Mesenchymal stem cell (in vitro differentiated cells and primary cell): ENCODE measurements around the gene SLC39A12.
"Not testable (repeated sequence)": the region's sequence is repeated elsewhere in the genome, so short reads cannot be mapped to it uniquely, and the experiment has no call there.

ENCODE experiments used
- DNase-seq: peaks from one replicate; pipeline ENCODE4 v3.0.0-alpha.2; 2013
- H2AFZ ChIP-seq: one replicate; pipeline ENCODE4 v1.6.1; 2013; ENCODE audit warnings: low read depth, mild to moderate bottlenecking, control low read depth, inconsistent platforms, low read length, moderate library complexity
- H2AK5ac ChIP-seq: 2 replicates; pipeline ENCODE4 v1.6.1; 2013; ENCODE audit warnings: low read length, moderate library complexity, mild to moderate bottlenecking, inconsistent platforms; ENCODE audit not compliant: severe bottlenecking
- H2BK120ac ChIP-seq: one replicate; pipeline ENCODE4 v1.6.1; 2013; ENCODE audit warnings: low read depth, mild to moderate bottlenecking, inconsistent platforms, low read length, moderate library complexity
- H2BK12ac ChIP-seq, 2 experiments: one replicate each; pipeline ENCODE4 v1.6.1; 2013; ENCODE audit warnings: inconsistent platforms in 2 of 2, low read length in 2 of 2, mild to moderate bottlenecking in 2 of 2, moderate library complexity in 2 of 2, control low read depth in 1 of 2
- H2BK15ac ChIP-seq: one replicate; pipeline ENCODE4 v1.6.1; 2013; ENCODE audit warnings: mild to moderate bottlenecking, low read depth, inconsistent platforms; ENCODE audit not compliant: poor library complexity, severe bottlenecking
- H2BK5ac ChIP-seq: 2 replicates; pipeline ENCODE4 v1.6.1; 2013; ENCODE audit warnings: low read depth, mild to moderate bottlenecking, low read length, control low read depth, inconsistent platforms; ENCODE audit not compliant: poor library complexity, severe bottlenecking
- H3K14ac ChIP-seq, 2 experiments: one replicate each; pipeline ENCODE4 v1.6.1; 2013; ENCODE audit warnings: inconsistent platforms in 2 of 2, low read length in 2 of 2, control low read depth in 1 of 2, mild to moderate bottlenecking in 1 of 2, moderate library complexity in 1 of 2
- H3K18ac ChIP-seq, 2 experiments: one replicate each; pipeline ENCODE4 v1.6.1; 2013; ENCODE audit warnings: inconsistent platforms in 2 of 2, low read length in 2 of 2, control low read depth in 1 of 2, low read depth in 1 of 2, mild to moderate bottlenecking in 1 of 2
- H3K23ac ChIP-seq, 2 experiments: one replicate each; pipeline ENCODE4 v1.6.1; 2013; ENCODE audit warnings: inconsistent platforms in 2 of 2, low read length in 2 of 2, mild to moderate bottlenecking in 2 of 2, moderate library complexity in 2 of 2, control low read depth in 1 of 2
- H3K27ac ChIP-seq: 2 replicates; pipeline ENCODE4 v1.5.1; 2013; ENCODE audit warnings: mild to moderate bottlenecking, moderate library complexity, low read length, control low read depth, inconsistent platforms; ENCODE audit not compliant: poor library complexity, severe bottlenecking
- H3K27me3 ChIP-seq, 2 experiments: 2 replicates each; pipeline versions ENCODE4 v1.6.1 to v1.7.0; 2013; ENCODE audit warnings: low read length in 2 of 2, mild to moderate bottlenecking in 2 of 2, moderate library complexity in 2 of 2, control low read depth in 1 of 2, inconsistent platforms in 1 of 2; ENCODE audit not compliant: control insufficient read depth in 1 of 2, insufficient read depth in 1 of 2
- H3K36me3 ChIP-seq, 2 experiments: 2 replicates each; pipeline versions ENCODE4 v1.6.1 to v1.7.0; 2013; ENCODE audit warnings: low read length in 2 of 2, control low read depth in 1 of 2, inconsistent platforms in 1 of 2, low read depth in 1 of 2, mild to moderate bottlenecking in 1 of 2; ENCODE audit not compliant: insufficient read depth in 2 of 2, control insufficient read depth in 1 of 2
- H3K4ac ChIP-seq, 2 experiments: one replicate each; pipeline ENCODE4 v1.6.1; 2013; ENCODE audit warnings: inconsistent platforms in 2 of 2, low read length in 2 of 2, mild to moderate bottlenecking in 2 of 2, moderate library complexity in 2 of 2, control low read depth in 1 of 2, low read depth in 1 of 2
- H3K4me1 ChIP-seq: 2 replicates; pipeline ENCODE4 v1.6.1; 2013; ENCODE audit warnings: low read depth, low read length, control low read depth; ENCODE audit not compliant: control insufficient read depth, insufficient read depth
- H3K4me2 ChIP-seq: 2 replicates; pipeline ENCODE4 v1.6.1; 2013; ENCODE audit warnings: low read length, mild to moderate bottlenecking, inconsistent platforms; ENCODE audit not compliant: poor library complexity, severe bottlenecking
- H3K4me3 ChIP-seq, 2 experiments: 2 replicates each; pipeline versions ENCODE4 v1.5.1 to v1.7.0; 2013; ENCODE audit warnings: low read length in 2 of 2, mild to moderate bottlenecking in 2 of 2, control low read depth in 1 of 2, low read depth in 1 of 2; ENCODE audit not compliant: insufficient read depth in 1 of 2
- H3K79me1 ChIP-seq: replicated peaks from 2 replicates; pipeline ENCODE4 v1.6.1; 2013; ENCODE audit warnings: mild to moderate bottlenecking, control low read depth, low read length, inconsistent platforms; ENCODE audit not compliant: poor library complexity, severe bottlenecking
- H3K9ac ChIP-seq: 2 replicates; pipeline ENCODE4 v1.7.0; 2013; ENCODE audit warnings: mild to moderate bottlenecking, low read length, moderate library complexity
- H3K9me3 ChIP-seq: 2 replicates; pipeline ENCODE4 v1.7.0; 2013; ENCODE audit warnings: mild to moderate bottlenecking, low read length; ENCODE audit not compliant: control insufficient read depth
- H4K8ac ChIP-seq: one replicate; pipeline ENCODE4 v1.6.1; 2013; ENCODE audit warnings: inconsistent platforms, mild to moderate bottlenecking, low read length, moderate library complexity
- H4K91ac ChIP-seq: one replicate; pipeline ENCODE4 v1.6.1; 2013; ENCODE audit warnings: mild to moderate bottlenecking, low read length, inconsistent platforms
- WGBS: methylation state at CpG from one replicate; pipeline ENCODE4 v1.1.7; 2013; ENCODE audit warnings: mixed read lengths; 5-methylcytosine and 5-hydroxymethylcytosine counted together

SLC39A12 gene

DNA sequence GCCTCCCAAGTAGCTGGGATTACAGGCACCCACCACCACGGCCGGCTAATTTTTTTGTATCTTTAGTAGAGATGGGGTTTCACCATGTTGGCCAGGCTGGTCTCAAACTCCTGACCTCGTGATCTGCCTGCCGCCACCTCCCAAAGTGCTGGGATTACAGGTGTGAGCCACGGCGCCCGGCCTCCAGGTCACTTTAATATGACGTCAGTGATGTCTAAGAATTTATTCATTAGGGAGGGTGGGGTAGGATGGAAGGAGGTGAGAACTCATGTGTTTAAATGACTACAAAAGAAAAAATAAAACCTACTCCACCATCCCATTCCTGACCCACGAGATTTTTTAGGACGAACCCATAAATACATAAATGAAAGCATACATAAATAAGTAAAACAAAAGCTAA lies 2.7 kb downstream of the SLC39A12 start:
- not testable (repeated sequence) for H2BK120ac ChIP-seq, H2BK5ac ChIP-seq, H2AK5ac ChIP-seq, H3K18ac ChIP-seq, DNase-seq, H3K4me3 ChIP-seq, H3K9me3 ChIP-seq, H3K4me2 ChIP-seq, H2BK15ac ChIP-seq, H3K4me1 ChIP-seq, H3K9ac ChIP-seq, H2AFZ ChIP-seq, H2BK12ac ChIP-seq, H4K91ac ChIP-seq, H3K4ac ChIP-seq, H3K27ac ChIP-seq, H4K8ac ChIP-seq, H3K23ac ChIP-seq, H3K14ac ChIP-seq, H3K79me1 ChIP-seq, H3K36me3 ChIP-seq
- H3K27me3 ChIP-seq: peaks cover 0 to 35% of the 10 kb centered on the region in 2 experiments
- 95% methylated on average over 8 of the region's 10 CpGs for WGBS

DNA sequence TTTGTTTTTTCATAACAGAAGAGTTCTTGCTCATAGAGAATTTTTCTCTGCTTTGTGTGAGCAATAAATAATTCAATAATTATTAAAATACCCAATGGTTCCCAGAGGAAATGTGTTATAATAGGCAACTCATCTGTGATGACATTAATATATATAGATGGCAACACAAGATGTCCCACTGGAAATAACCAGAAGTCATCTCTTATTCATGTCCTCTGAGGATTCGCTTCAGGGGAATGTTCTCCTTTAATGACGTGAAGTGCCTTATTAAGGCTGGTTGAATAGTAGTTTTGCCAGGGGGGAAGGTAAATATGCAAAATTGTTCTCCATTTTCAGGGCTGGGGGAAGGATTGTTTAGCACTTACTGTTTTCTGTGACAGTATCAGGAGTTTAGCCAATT lies 3.1 kb downstream of the SLC39A12 start:
- Histone ChIP-seq H3K4me3 (no peak overlapping the region), H3K14ac (no peak overlapping the region), H3K27ac (no peak overlapping the region), H2AK5ac (no peak overlapping the region), H2AFZ (no peak overlapping the region), H4K8ac (no peak overlapping the region), H3K4me2 (no peak overlapping the region), H2BK120ac (no peak overlapping the region), H3K23ac (no peak overlapping the region), H3K9ac (no peak overlapping the region), H2BK5ac (no peak overlapping the region), H3K9me3 (peaks cover 4% of the 10 kb centered on the region), H3K18ac (no peak overlapping the region), H3K27me3 (peaks cover 0 to 39% of the 10 kb centered on the region in 2 experiments), H2BK15ac (no peak overlapping the region), H3K4me1 (no peaks in the 10 kb centered on the region), H3K79me1 (no peaks in the 10 kb centered on the region), H4K91ac (no peak overlapping the region), H3K4ac (no peak overlapping the region), H2BK12ac (no peak overlapping the region), H3K36me3 (no peaks in the 10 kb centered on the region)
- no peak for DNase-seq
- WGBS: 73% methylated on average over 2 of the region's 2 CpGs

DNA sequence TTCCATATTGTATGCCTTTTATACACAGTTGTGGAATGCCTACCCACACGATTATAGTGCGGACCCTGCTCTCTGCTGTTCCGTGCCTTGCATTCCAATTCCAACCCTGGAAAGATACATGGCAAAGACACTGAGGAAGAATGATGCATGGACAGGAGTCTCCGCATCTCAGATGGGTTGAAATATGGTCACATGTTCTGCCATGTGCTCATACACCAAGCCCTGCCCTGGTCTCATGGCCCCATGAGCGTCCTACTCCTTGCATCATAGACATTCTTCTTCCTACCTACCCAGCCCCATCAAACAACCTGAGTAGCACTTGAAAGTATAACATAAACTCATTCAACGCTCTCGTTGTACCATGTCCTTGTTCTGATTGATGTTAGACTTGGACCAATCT lies 6.3 kb downstream of the SLC39A12 start:
- no peak for DNase-seq
- H2BK15ac ChIP-seq: no peak overlapping the region
- no peaks in the 10 kb centered on the region for H3K79me1 ChIP-seq
- H3K36me3 ChIP-seq: no peaks in the 10 kb centered on the region
- no peak overlapping the region for H3K14ac ChIP-seq
- no peak overlapping the region for H3K23ac ChIP-seq
- no peak overlapping the region for H4K8ac ChIP-seq
- H3K27ac ChIP-seq: no peak overlapping the region
- H2BK5ac ChIP-seq: no peak overlapping the region
- H3K4me2 ChIP-seq: no peak overlapping the region
- no peak overlapping the region for H2AK5ac ChIP-seq
- no peaks in the 10 kb centered on the region for H3K4me1 ChIP-seq
- peaks cover 10% of the 10 kb centered on the region for H3K9me3 ChIP-seq
- H3K9ac ChIP-seq: no peak overlapping the region
- H3K18ac ChIP-seq: no peak overlapping the region
- WGBS: 93% methylated on average over 7 of the region's 7 CpGs
- H2BK120ac ChIP-seq: no peak overlapping the region
- no peak overlapping the region for H2AFZ ChIP-seq
- no peak overlapping the region for H2BK12ac ChIP-seq
- H4K91ac ChIP-seq: no peak overlapping the region
- H3K4me3 ChIP-seq: no peak overlapping the region
- H3K4ac ChIP-seq: no peak overlapping the region
- H3K27me3 ChIP-seq: peaks cover 0 to 52% of the 10 kb centered on the region in 2 experiments

DNA sequence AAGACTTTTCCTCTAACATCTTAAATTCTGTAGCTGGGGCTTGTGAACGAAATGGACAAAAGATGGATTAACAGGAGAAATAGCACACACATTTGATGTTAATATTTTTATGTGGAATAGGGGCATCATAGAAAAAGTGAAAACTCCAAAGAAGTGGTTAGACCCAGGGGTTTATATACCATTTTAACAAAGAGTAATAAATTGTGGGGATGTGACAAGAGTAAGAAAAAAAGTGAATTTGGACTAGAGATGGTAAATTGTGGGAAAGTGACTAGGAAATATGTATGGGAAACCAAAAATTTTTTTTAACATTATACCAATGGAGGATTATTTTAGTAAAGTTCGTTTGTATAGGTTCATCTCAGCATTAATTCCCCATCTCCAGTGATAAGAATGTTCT lies 8.2 kb downstream of the SLC39A12 start:
- no peak overlapping the region for H4K91ac ChIP-seq
- H3K4ac ChIP-seq: no peak overlapping the region
- no peak overlapping the region for H3K27ac ChIP-seq
- H3K36me3 ChIP-seq: no peaks in the 10 kb centered on the region
- no peak overlapping the region for H2BK12ac ChIP-seq
- H3K79me1 ChIP-seq: no peaks in the 10 kb centered on the region
- H4K8ac ChIP-seq: no peak overlapping the region
- H3K23ac ChIP-seq: no peak overlapping the region
- H3K9ac ChIP-seq: no peak overlapping the region
- no peak overlapping the region for H3K14ac ChIP-seq
- WGBS: 88% methylated on average over 1 of the region's 2 CpGs
- H3K18ac ChIP-seq: no peak overlapping the region
- no peak overlapping the region for H3K4me3 ChIP-seq
- H3K4me2 ChIP-seq: no peak overlapping the region
- no peak for DNase-seq
- no peak overlapping the region for H2BK5ac ChIP-seq
- H2BK15ac ChIP-seq: no peak overlapping the region
- H3K27me3 ChIP-seq: peaks cover 0 to 62% of the 10 kb centered on the region in 2 experiments
- H2AFZ ChIP-seq: no peak overlapping the region
- no peak overlapping the region for H2BK120ac ChIP-seq
- H3K9me3 ChIP-seq: peaks cover 10% of the 10 kb centered on the region
- no peak overlapping the region for H2AK5ac ChIP-seq
- H3K4me1 ChIP-seq: no peaks in the 10 kb centered on the region
